Activated CD4-positive, CD25-positive, alpha-beta regulatory T cell (primary cell): ENCODE data around the gene COG1.

Experiments used
- DNase-seq, 4 experiments: peaks; one replicate each; lab custom pipeline; 2025; lab: John Stamatoyannopoulos, UW

COG1 gene

DNA sequence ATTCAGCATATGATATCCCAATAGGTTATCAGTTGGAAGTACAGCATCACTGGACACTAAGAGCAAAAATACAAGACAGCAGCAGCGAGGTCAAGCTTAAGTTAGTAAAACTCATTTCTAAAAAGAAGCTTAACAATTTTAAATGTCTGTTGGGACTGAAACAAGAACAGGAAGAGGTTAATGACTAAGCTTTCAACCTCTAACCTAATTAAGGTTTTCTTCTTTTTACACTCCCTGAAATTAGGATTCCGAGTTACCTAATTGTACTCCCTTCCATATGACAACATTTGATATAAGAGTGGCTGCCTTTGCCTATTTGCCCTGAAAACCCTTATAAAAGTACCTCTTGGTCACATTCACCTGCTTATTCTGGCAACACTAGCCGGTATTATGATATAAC lies 34.5 kb downstream of the COG1 start:
- no peak for DNase-seq

DNA sequence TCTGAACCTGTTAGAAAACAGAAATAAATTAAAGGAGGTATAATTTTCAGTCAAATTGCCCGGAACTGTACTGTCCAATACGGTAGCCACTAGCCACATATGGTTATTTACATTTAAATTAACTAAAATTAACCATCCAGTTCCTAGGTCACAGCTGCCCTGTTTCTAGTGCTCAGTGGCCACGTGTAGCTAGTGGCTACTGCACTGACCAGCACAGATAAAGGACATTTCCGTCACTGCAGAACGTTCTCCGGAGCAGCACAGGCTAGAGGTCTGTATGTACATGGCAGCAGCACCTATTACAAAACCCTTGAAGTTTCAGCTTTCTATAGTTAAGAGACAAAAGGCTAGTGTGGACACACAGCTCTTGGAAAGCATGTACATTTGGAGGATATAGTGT lies 35.1 kb downstream of the COG1 start:
- no peak for DNase-seq

GRCh38 chr17:73228748-73229236 lies 35.9 kb downstream of the COG1 start:
- DNase-seq = no peak

- no peak for DNase-seq
Observed at GRCh38 chr17:73230088-73230487, 37.2 kb downstream of the COG1 start.

DNA sequence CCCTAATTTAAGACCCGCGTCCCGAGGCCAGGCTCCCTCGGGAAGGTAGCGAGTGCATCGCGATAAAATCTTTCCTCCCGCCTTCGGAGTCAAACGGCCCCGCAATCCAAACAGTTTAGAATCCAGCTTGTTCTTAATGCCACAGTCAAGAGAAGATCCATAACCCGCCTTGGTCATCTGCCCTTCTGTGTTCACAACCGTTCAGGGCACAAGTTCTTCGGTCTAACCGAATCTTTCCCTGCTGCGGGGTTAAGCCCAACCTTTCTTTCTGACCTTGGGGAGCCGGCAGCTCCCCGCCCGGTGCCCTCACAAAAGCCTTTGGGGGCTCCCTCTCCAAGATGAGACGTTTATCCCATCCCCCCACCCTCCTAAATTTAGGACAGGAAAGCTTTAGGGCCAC lies 38.5 kb downstream of the COG1 start:
- no peak for DNase-seq

DNA sequence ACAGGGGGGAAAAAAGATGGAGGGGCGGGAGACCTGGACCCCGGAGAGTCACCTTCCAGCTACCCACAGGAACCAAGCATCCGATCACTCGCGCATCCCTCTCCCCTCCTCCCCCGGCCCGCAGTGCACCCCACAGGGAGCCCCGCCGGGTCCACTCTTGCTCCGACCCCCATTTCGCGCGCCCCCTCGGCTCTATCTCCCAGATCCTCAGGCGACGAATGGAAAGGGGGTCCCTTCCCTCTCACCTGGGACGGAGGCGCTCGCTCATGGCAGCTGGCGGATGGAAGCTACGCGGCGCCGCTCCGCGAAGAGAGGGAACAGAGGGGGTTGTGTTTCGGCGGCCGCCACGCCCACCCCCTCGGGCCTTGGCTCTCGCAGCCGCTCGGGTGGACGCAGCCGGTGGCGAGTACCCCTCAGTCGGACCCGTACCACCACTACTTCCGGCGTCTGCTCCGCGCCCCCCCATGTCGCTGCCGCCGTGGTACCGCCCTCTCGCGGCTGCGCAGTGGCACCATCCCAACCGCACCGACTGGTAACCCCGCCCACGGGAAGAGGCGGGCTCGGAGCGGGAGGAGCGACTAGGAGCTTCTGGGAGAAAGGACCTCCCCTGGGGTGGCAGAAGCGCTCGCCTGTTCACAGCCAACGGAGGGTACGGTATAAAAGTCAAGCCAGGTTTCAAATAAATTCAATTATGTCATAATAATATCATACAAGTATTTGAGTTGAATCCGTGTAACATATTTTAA lies 39.2 kb downstream of the COG1 start:
- peak; percentile 92 to 96 (median 93) for DNase-seq

- no peak for DNase-seq
Observed at GRCh38 chr17:73232587-73233373, 39.9 kb downstream of the COG1 start.

DNA sequence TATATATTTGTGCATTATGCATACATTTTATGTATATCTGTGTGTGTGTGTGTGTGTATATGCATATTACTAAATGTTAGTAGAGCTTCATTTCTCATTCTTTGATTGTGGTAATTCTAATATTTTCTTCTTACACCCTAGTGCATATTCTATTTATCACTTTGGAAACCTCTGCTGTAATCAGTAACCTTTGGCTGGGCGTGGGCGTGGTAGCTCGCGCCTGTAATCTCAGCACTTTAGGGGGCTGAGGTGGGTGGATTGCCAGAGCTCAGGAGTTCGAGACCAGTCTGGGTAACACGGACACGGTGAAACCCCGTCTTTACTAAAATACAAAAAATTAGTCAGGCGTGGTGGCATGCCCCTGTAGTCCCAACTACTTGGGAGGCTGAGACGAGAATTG lies 41.9 kb downstream of the COG1 start:
- DNase-seq = no peak

GRCh38 chr17:73237714-73238113 lies 44.9 kb downstream of the COG1 start:
- DNase-seq = no peak

GRCh38 chr17:73240561-73240960 lies 47.7 kb downstream of the COG1 start:
- DNase-seq = no peak

DNA sequence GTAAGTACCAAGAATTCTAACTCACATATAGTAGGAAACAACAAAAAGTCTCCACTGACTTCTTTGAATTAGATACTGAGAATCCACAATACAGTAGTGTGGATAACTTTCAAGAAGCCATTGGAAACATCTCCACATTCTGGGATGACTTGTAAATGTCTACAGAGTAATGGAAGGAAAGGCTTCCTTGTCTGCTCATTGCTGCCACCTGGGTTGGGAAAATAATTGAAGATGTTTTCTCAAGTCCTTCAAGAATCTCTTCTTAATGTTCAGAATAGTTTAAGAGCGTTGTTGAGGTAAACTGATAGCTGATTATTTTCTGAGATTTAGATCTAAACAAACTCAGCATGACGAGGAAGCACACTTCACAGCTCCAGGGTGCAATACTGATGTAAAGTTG lies 54.9 kb downstream of the COG1 start:
- no peak for DNase-seq

DNA sequence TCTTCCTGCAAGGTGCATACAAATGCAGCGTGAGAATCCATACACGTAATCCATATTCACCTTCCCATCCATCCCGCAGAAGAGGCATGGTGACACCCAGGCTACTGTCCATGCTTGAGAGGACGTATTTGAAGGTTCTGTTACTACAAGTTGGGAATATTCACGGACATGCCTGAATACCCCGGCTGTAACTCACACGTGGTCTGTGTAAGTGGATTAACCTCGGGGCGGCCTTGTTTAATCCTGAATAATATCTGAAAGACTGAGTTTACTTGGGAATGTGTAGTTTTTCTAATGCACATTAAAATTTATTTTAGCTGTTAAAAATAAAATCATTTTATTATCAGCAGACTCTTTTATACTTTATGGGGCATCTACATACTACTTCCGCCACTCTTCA lies 55.7 kb downstream of the COG1 start:
- DNase-seq = no peak

DNA sequence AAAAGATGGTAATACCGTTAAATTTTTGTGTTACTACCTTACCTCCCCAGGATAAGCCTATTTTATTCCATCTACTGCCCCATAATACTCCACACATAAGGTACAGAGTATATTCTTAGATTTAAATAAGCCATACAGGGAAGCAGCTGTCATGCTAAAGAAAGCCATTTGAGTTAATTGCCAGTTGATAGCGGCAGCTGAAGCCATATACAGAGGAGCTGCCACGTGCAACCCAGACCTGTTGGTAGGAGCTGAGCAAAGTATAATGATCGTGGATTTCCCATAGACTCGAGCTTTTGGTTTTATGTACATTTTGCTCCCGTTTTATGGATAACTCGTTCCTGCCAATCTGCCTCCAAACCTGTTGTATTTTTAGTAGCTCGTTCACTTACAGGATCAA lies 56.8 kb downstream of the COG1 start:
- no peak for DNase-seq

DNA sequence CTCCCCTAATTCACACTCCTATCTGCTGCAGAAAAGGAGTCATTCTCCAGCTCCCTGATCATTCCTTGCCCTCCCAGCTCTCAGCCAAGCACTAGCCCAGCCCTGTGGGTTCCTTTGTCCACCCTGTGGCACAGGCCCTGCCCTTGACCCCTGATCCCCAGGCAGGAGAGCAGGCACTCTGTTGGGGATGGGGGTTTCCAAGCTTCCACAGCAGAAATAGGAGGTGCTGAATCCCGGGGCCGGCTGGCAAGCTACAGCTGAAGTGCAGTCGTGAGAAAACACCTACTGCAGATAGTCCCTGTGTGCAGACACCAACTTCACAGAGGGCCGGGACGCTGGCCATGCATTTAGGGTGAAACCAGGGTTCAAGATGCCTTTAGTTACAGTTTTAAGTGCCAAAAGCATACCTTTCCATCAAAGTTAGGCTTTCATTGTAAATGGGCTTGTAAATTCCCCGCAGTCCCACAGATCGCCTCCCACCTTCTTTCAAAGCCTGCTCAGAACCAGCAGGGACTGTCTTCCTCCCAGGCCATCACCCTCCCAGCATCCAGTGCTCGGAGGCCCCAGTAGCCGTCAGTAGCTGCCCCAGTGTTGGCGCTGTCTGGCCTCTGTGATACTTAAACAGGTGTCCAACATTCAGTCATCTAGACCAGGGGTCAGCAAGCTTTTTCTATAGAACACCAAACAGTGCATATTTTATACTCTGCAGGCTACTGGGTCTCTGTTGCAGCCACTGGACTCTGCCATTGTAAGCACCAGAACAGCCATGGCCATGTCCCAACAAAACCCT lies 58.2 kb downstream of the COG1 start:
- DNase-seq = no peak

DNA sequence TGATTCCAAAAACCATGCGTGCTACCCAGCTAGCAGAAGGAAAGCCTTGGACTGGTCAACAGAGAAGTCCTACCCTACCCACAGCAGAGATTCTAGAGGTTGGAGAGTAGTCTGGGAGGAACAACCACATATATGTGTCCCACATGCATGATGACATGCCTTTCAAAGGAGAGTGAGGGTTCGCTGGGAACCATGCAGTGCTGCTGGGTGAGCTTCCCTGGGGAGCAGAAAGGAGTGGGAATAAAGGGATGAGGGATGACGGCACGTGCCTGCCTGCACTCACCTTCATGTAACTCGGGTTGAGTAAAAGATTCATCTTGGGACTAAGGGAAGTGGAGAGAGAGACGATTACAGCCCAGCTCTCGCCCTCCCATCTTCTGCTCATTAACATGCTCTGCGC lies 59.0 kb downstream of the COG1 start:
- DNase-seq = no peak

GRCh38 chr17:73255671-73256181 lies 62.9 kb downstream of the COG1 start:
- peak in 3 of 4 experiments; percentile 5 to 24 (median 10) for DNase-seq

DNA sequence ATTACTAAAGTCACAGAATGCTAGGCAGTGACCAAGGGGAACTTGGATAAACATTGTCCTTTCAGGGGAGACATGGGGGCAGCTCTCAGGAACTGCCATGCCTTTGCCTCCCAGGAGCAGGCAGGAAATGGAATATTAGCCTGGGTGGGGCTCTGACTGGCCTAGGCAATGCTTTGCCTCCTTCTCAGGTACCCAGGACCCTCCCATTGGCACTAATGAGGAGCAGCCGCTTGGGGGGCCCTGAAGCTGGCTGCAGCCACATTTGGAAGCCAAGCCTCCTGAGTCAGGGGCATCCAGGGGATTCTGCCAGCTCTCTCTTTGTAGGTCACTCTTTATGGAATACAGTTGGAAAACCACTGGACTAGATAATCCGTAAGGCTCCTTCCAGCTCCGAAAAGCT lies 63.4 kb downstream of the COG1 start:
- no peak for DNase-seq

DNA sequence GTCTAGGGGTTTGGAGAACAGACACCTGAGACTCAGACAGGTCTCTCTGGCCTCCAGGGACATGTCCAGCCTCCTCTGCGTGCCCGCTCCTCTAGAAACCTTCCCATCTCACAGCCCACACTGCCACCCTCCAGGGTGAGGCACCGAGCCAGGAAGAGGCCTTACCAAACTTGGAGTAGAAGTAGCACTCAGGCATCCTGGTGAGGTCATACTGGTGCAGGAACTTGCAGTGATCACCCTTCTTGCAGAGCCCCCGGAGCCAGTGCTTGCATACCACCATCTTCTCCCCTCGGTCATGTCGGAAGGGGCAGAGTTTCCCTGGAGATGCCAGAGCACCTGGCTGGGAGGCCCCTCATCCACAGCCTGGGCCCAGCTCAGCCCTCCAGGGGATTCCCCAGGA lies 64.7 kb downstream of the COG1 start:
- no peak for DNase-seq
